SU-DHL-6 (cell line): ENCODE data around the gene LMX1A.

Experiments
- EZH2phosphoT487 ChIP-seq: fragments of 200-600 bp; sonication (generic), shearing (Covaris generic); conservative IDR thresholded peaks from 2 replicates; pipeline ENCODE4 v1.6.1; 2018; ENCODE audit warnings: mild to moderate bottlenecking, antibody characterized with exemption, low read length, moderate library complexity, mixed read lengths
- TF ChIP-seq, protein P1 (sequence below): fragments of 200-600 bp; sonication (generic); IDR thresholded peaks from one replicate; pipeline ENCODE4 v1.5.1; 2017; ENCODE audit warnings: antibody characterized with exemption, mild to moderate bottlenecking, low read length, moderate library complexity; ENCODE audit not compliant: insufficient read depth, poor library complexity, severe bottlenecking

DNA sequence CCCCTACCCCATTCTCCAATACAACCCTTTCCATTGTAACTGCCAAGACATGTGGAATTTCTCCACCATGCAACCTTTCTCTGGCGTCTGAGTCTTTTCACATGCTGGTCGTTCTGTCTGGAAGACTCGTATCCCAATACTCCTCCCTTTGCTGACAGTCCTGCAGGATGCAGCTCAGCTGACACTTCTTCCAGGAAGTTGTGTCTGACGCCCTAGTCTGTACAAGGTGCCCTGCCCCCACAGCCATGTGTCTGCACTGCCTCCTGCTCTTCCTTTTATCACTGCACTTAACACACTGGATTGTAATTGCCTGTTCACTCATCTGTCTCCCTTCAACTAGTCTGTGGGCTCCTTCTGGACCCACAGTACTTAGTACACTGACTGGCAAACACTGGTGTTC is 188.0 kb downstream of the LMX1A start:
- TF ChIP-seq, protein P1, sequence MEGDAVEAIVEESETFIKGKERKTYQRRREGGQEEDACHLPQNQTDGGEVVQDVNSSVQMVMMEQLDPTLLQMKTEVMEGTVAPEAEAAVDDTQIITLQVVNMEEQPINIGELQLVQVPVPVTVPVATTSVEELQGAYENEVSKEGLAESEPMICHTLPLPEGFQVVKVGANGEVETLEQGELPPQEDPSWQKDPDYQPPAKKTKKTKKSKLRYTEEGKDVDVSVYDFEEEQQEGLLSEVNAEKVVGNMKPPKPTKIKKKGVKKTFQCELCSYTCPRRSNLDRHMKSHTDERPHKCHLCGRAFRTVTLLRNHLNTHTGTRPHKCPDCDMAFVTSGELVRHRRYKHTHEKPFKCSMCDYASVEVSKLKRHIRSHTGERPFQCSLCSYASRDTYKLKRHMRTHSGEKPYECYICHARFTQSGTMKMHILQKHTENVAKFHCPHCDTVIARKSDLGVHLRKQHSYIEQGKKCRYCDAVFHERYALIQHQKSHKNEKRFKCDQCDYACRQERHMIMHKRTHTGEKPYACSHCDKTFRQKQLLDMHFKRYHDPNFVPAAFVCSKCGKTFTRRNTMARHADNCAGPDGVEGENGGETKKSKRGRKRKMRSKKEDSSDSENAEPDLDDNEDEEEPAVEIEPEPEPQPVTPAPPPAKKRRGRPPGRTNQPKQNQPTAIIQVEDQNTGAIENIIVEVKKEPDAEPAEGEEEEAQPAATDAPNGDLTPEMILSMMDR = no peak
- no peak for TF ChIP-seq EZH2phosphoT487
